ENCODE results near the gene IP6K2.

The IP6K2 gene

DNA sequence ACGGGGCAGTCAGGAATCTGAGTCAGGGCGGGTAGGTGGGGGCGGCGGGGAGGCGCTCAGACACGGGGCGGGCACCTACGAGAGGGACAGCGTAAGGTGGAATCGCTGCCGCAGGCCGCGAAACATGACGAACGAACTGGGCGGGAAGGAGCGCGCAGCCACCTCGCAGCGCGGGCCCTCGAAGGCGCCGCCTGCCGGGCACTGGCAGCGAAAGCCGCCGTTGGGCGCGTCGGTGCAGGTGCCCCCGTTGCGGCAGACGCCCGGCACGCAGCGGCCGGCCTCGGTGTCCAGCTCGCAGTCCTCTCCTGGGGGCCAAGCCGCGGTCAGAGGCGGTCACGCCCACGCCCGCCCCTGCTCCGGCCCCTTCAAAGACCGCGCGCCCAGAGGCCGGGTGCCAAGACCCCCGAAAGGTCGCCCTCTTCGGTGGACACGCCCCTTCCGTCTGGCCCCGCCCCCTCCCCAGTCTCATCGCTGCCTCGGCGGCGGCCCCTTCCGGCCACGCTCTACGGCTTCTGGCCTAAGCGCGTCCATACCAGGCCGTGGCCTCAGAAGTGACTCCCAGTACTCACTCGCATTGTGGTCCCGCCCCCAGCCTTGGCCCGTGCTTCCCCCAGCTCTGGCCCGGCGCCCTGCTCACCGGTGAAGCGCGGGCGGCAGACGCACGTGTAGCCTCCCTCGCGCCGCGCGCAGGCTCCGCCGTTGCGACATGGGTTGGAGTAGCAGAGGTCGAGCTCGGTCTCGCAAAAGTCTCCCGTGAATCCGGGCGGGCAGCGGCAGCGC is 60.8 kb downstream of the IP6K2 start:
- peak; percentile 80 for TF ChIP-seq CTCF (IDR thresholded peaks at IDR 0.05; ENCODE audit: control extremely low read depth, extremely low read depth, low read depth, missing control alignments)
- peak; percentile 91 for DNase-seq (ENCODE audit: extremely low spot score)
- POLR2A ChIA-PET = no interaction called here
- CTCF ChIA-PET = interaction anchor here (0.7 to 7.0 kb wide), 5 partner anchors 8 to 256 kb away, joined by 3 to 43 read pairs (median 5); partner anchors contain the start of genes NCKIPSD and SLC26A6

DNA sequence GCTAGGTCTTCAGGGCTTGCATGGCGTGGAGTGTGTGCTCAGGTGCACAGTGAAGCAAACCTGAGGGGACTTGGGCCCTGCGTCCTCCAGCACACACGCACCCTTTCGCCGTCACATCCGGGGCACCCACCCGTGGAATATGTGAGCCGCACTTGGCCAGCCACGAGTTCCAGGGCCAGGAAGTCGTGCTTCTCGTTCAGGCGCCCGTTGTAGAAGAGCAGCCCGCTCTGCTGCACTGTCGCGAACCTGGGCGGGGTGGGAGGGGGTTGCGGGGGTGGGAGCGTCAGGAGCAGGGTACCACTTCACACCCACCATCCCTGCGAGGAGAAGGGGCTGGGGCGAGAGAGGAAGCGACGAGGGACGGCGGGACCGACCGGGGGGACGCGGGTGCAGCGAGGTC is 61.4 kb downstream of the IP6K2 start:
- ChIA-PET CTCF (interaction anchor here (1.0 to 7.0 kb wide), 2 partner anchors 19 to 20 kb away, joined by 4 to 43 read pairs; partner anchors contain the start of gene SLC26A6), POLR2A (no interaction called here)
- TF ChIP-seq CTCF (IDR thresholded peaks at IDR 0.05; ENCODE audit: control extremely low read depth, extremely low read depth, low read depth, missing control alignments) = no peak
- no peak for DNase-seq (ENCODE audit: extremely low spot score)

GRCh38 chr3:48655063-48655462 is 62.0 kb downstream of the IP6K2 start:
- no peak for DNase-seq (ENCODE audit: extremely low spot score)
- no peak for TF ChIP-seq CTCF (IDR thresholded peaks at IDR 0.05; ENCODE audit: control extremely low read depth, extremely low read depth, low read depth, missing control alignments)
- POLR2A ChIA-PET = no interaction called here
- CTCF ChIA-PET = interaction anchor here (1.2 to 7.0 kb wide), 5 partner anchors 8 to 219 kb away, joined by 3 to 43 read pairs (median 4); partner anchors contain the start of genes CELSR3 and SLC26A6

GRCh38 chr3:48652923-48653715 is 63.9 kb downstream of the IP6K2 start:
- CTCF ChIA-PET = interaction anchor here (1.0 to 7.0 kb wide), 5 partner anchors 9 to 217 kb away, joined by 3 to 43 read pairs (median 4); partner anchors contain the start of genes CELSR3 and SLC26A6

GRCh38 chr3:48651771-48652170 is 65.2 kb downstream of the IP6K2 start:
- no peak for DNase-seq (ENCODE audit: extremely low spot score)
- ChIA-PET CTCF (interaction anchor here (4.9 to 7.0 kb wide), 2 partner anchors 12 to 17 kb away, joined by 28 to 43 read pairs; partner anchors contain the start of genes CELSR3 and SLC26A6), POLR2A (no interaction called here)
- no peak for TF ChIP-seq CTCF (IDR thresholded peaks at IDR 0.05; ENCODE audit: control extremely low read depth, extremely low read depth, low read depth, missing control alignments)

More at GRCh38 chr3:48652923-48653715, 63.9 kb downstream of the IP6K2 start:
- no peak for TF ChIP-seq CTCF (IDR thresholded peaks at IDR 0.05; ENCODE audit: control extremely low read depth, extremely low read depth, low read depth, missing control alignments)
- POLR2A ChIA-PET = no interaction called here
- no peak for DNase-seq (ENCODE audit: extremely low spot score)

- no peak for TF ChIP-seq CTCF (IDR thresholded peaks at IDR 0.05; ENCODE audit: control extremely low read depth, extremely low read depth, low read depth, missing control alignments)
- no peak for DNase-seq (ENCODE audit: extremely low spot score)
- ChIA-PET CTCF (interaction anchor here (4.9 kb wide), 1 partner anchor 13 kb away, joined by 28 read pairs; the partner anchor contains the start of gene CELSR3), POLR2A (no interaction called here)
Observed at GRCh38 chr3:48650723-48651122, 66.3 kb downstream of the IP6K2 start.
